OCI-LY1 (cell line): Measurements from ENCODE around the gene PSMA3.

Experiments
- EZH2 ChIP-seq: fragments of 200-600 bp; sonication (generic), shearing (Covaris generic); IDR thresholded peaks from 2 replicates; pipeline ENCODE4 v1.8.0; 2017; ENCODE audit warnings: borderline replicate concordance, mixed run types, mild to moderate bottlenecking, antibody characterized with exemption, low read length, moderate library complexity, mixed read lengths
- TF ChIP-seq, protein P1 (sequence below): fragments of 200-600 bp; sonication (generic), shearing (Covaris generic); IDR thresholded peaks from 2 replicates; pipeline ENCODE4 v1.5.1; 2017; ENCODE audit warnings: mild to moderate bottlenecking, antibody characterized with exemption, low read length, moderate library complexity, mixed read lengths

DNA sequence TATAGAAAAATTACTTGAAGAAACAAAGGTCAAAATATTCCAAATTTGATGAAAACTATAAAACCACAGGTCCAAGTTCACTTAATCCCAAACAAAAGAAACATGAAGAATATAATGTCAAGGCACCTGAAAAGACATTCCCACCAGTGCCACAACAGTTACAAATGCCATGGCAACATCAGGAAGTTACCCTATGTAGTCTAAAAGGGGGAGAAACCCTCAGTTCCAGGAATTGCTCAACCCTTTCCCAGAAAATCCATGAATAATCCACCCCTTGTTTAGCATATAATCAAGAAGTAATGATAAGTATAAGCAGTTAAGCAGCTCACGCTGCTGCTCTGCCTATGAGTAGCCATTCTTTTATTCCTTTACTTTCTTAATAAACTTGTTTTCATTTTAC, 48.4 kb upstream of the PSMA3 start:
- TF ChIP-seq, protein P1, sequence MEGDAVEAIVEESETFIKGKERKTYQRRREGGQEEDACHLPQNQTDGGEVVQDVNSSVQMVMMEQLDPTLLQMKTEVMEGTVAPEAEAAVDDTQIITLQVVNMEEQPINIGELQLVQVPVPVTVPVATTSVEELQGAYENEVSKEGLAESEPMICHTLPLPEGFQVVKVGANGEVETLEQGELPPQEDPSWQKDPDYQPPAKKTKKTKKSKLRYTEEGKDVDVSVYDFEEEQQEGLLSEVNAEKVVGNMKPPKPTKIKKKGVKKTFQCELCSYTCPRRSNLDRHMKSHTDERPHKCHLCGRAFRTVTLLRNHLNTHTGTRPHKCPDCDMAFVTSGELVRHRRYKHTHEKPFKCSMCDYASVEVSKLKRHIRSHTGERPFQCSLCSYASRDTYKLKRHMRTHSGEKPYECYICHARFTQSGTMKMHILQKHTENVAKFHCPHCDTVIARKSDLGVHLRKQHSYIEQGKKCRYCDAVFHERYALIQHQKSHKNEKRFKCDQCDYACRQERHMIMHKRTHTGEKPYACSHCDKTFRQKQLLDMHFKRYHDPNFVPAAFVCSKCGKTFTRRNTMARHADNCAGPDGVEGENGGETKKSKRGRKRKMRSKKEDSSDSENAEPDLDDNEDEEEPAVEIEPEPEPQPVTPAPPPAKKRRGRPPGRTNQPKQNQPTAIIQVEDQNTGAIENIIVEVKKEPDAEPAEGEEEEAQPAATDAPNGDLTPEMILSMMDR: no peak
- no peak for TF ChIP-seq EZH2
